ENCODE measurements around the gene CLN5. TPM values are rescaled to one million over a fixed set of nuclear protein-coding genes. Genes with fewer than 3 reads are reported as not detected.
A peak's percentile ranks its signal among the peaks of the same experiment; 100 is the strongest.

Gene CLN5
- total RNA-seq, 3 donors from 2014 or later = 27.4 to 40.5 (median 32.4) TPM

- Histone ChIP-seq H3K9me3 (no peaks in the 10 kb centered on the region), H3K36me3 (no peaks in the 10 kb centered on the region), H3K27me3 (no peaks in the 10 kb centered on the region), H3K4me1 (no peaks in the 10 kb centered on the region), H3K4me3 (no peak overlapping the region), H3K27ac (no peak overlapping the region)
- DNase-seq (ENCODE audit: low spot score in 2 of 2) = no peak
- TF ChIP-seq POLR2A (IDR thresholded peaks at IDR 0.05) = no peak
- no peak for TF ChIP-seq POLR2AphosphoS5 (IDR thresholded peaks at IDR 0.05)
- no peak for TF ChIP-seq CTCF (IDR thresholded peaks at IDR 0.05)
- intact Hi-C loops (cut with DNase I; ENCODE audit: low total_unique reads) = loop anchor here (5.0 kb wide), 1 partner anchor 1527 kb away; no protein-coding TSS in a partner anchor
These were observed 17.3 kb upstream of the CLN5 start for GRCh38 chr13:76974618-76974975.

GRCh38 chr13:76975863-76976262 lies 16.0 kb upstream of the CLN5 start:
- no peaks in the 10 kb centered on the region for H3K9me3 ChIP-seq
- TF ChIP-seq POLR2A (IDR thresholded peaks at IDR 0.05) (no peak), CTCF (IDR thresholded peaks at IDR 0.05) (no peak), POLR2AphosphoS5 (IDR thresholded peaks at IDR 0.05) (no peak)
- H3K4me1 ChIP-seq = no peaks in the 10 kb centered on the region
- no peaks in the 10 kb centered on the region for H3K36me3 ChIP-seq
- no peak for DNase-seq (ENCODE audit: low spot score in 2 of 2)
- no peak overlapping the region for H3K4me3 ChIP-seq
- H3K27me3 ChIP-seq = no peaks in the 10 kb centered on the region
- H3K27ac ChIP-seq = no peak overlapping the region
- intact Hi-C loops (cut with DNase I; ENCODE audit: low total_unique reads) = no loop called here

- no peak overlapping the region for H3K27ac ChIP-seq
- H3K4me3 ChIP-seq = no peak overlapping the region
- DNase-seq (ENCODE audit: low spot score in 2 of 2) = no peak
- intact Hi-C loops (cut with DNase I; ENCODE audit: low total_unique reads) = no loop called here
- no peaks in the 10 kb centered on the region for H3K4me1 ChIP-seq
- no peaks in the 10 kb centered on the region for H3K36me3 ChIP-seq
- no peaks in the 10 kb centered on the region for H3K27me3 ChIP-seq
- TF ChIP-seq POLR2AphosphoS5 (IDR thresholded peaks at IDR 0.05) (no peak), POLR2A (IDR thresholded peaks at IDR 0.05) (no peak), CTCF (IDR thresholded peaks at IDR 0.05) (no peak)
- H3K9me3 ChIP-seq = no peaks in the 10 kb centered on the region
These were observed 15.4 kb upstream of the CLN5 start for GRCh38 chr13:76976490-76976889.

- no peaks in the 10 kb centered on the region for H3K4me1 ChIP-seq
- no peaks in the 10 kb centered on the region for H3K27me3 ChIP-seq
- no peaks in the 10 kb centered on the region for H3K36me3 ChIP-seq
- intact Hi-C loops (cut with DNase I; ENCODE audit: low total_unique reads) = no loop called here
- H3K9me3 ChIP-seq = no peaks in the 10 kb centered on the region
- no peak overlapping the region for H3K27ac ChIP-seq
- TF ChIP-seq POLR2AphosphoS5 (IDR thresholded peaks at IDR 0.05) (no peak), CTCF (IDR thresholded peaks at IDR 0.05) (no peak), POLR2A (IDR thresholded peaks at IDR 0.05) (no peak)
- DNase-seq (ENCODE audit: low spot score in 2 of 2) = no peak
- H3K4me3 ChIP-seq = no peak overlapping the region
These were observed 15.0 kb upstream of the CLN5 start for GRCh38 chr13:76976929-76977328.

GRCh38 chr13:76980075-76980718 lies 11.7 kb upstream of the CLN5 start:
- H3K27ac ChIP-seq = no peak overlapping the region
- no peaks in the 10 kb centered on the region for H3K27me3 ChIP-seq
- no peaks in the 10 kb centered on the region for H3K4me1 ChIP-seq
- TF ChIP-seq POLR2AphosphoS5 (IDR thresholded peaks at IDR 0.05) (no peak), POLR2A (IDR thresholded peaks at IDR 0.05) (no peak), CTCF (IDR thresholded peaks at IDR 0.05) (peak; percentile 66 to 80 (median 77))
- peak; percentile 44 to 69 for DNase-seq (ENCODE audit: low spot score in 2 of 2)
- no peaks in the 10 kb centered on the region for H3K36me3 ChIP-seq
- peak overlapping the region; percentile 12 to 57 (median 40) for H3K4me3 ChIP-seq
- no peaks in the 10 kb centered on the region for H3K9me3 ChIP-seq
- intact Hi-C loops (cut with DNase I; ENCODE audit: low total_unique reads) = no loop called here
